Common myeloid progenitor, CD34-positive (primary cell): Measurements from ENCODE around the gene TMEM101.
"Not testable (repeated sequence)": the region's sequence is repeated elsewhere in the genome, so short reads cannot be mapped to it uniquely, and the experiment has no call there.

Experiments
- CTCF ChIA-PET: fragments of 350-600 bp; sonication (Branson Sonifier 250); formaldehyde crosslinking; loops from one replicate; lab custom pipeline; 2021; ENCODE audit warnings: antibody characterized with exemption; lab: Charles Lee
- POLR2A ChIA-PET: fragments of 350-600 bp; sonication (Branson Sonifier 250); formaldehyde crosslinking; loops from one replicate; lab custom pipeline; 2021; ENCODE audit warnings: antibody characterized with exemption; lab: Charles Lee
- DNase-seq, 3 donors: peaks; one replicate each; pipeline versions ENCODE4 v3.0.0 to v3.0.0-alpha.2; 2013
- H3K27ac ChIP-seq, 2 experiments: 1 replicate in 1 of 2; 2 replicates in 1 of 2; pipeline ENCODE4 v1.7.0; 2013; ENCODE audit warnings: inconsistent platforms in 2 of 2, low read length in 2 of 2, mild to moderate bottlenecking in 2 of 2, low read depth in 1 of 2, moderate library complexity in 1 of 2; ENCODE audit not compliant: severe bottlenecking in 2 of 2, insufficient read depth in 1 of 2, poor library complexity in 1 of 2
- H3K27me3 ChIP-seq, 5 experiments: replicated peaks in 2 of 5; 1 replicate in 3 of 5; 2 replicates in 2 of 5; pipeline versions ENCODE4 v1.6.1 to v1.7.0; 2013; ENCODE audit warnings: low read length in 4 of 5, mild to moderate bottlenecking in 2 of 5, moderate library complexity in 2 of 5, inconsistent platforms in 1 of 5; ENCODE audit not compliant: insufficient read depth in 5 of 5, control insufficient read depth in 4 of 5
- H3K36me3 ChIP-seq, 4 experiments: 1 replicate in 2 of 4; 2 replicates in 2 of 4; pipeline versions ENCODE4 v1.6.1 to v1.7.0; 2013; ENCODE audit warnings: low read length in 3 of 4, control low read depth in 1 of 4, mild to moderate bottlenecking in 1 of 4; ENCODE audit not compliant: control insufficient read depth in 4 of 4, insufficient read depth in 4 of 4
- H3K4me1 ChIP-seq, 4 experiments: 1 replicate in 3 of 4; 2 replicates in 1 of 4; pipeline versions ENCODE4 v1.6.1 to v1.7.1; 2013; ENCODE audit warnings: low read length in 3 of 4, mild to moderate bottlenecking in 3 of 4, control low read depth in 1 of 4, inconsistent platforms in 1 of 4, moderate library complexity in 1 of 4; ENCODE audit not compliant: control insufficient read depth in 4 of 4, insufficient read depth in 4 of 4; ENCODE audit errors: control extremely low read depth in 1 of 4
- H3K4me3 ChIP-seq, 7 experiments: 1 replicate in 4 of 7; 2 replicates in 3 of 7; pipeline versions ENCODE4 v1.5.1 to v1.7.0; 2013; ENCODE audit warnings: mild to moderate bottlenecking in 7 of 7, low read length in 6 of 7, moderate library complexity in 6 of 7, inconsistent platforms in 2 of 7, low read depth in 2 of 7, control low read depth in 1 of 7; ENCODE audit not compliant: insufficient read depth in 4 of 7, control insufficient read depth in 1 of 7; ENCODE audit errors: extremely low read depth in 1 of 7
- H3K9me3 ChIP-seq, 5 experiments: 1 replicate in 4 of 5; 2 replicates in 1 of 5; pipeline versions ENCODE4 v1.6.1 to v1.7.1; 2013; ENCODE audit warnings: low read length in 4 of 5, mild to moderate bottlenecking in 2 of 5, inconsistent platforms in 1 of 5, low read depth in 1 of 5, moderate library complexity in 1 of 5; ENCODE audit not compliant: control insufficient read depth in 4 of 5, insufficient read depth in 2 of 5; ENCODE audit errors: control extremely low read depth in 1 of 5
- WGBS: methylation state at CpG from one replicate; pipeline ENCODE4 v1.1.5; 2013; ENCODE audit not compliant: insufficient coverage; 5-methylcytosine and 5-hydroxymethylcytosine counted together

Gene TMEM101

DNA sequence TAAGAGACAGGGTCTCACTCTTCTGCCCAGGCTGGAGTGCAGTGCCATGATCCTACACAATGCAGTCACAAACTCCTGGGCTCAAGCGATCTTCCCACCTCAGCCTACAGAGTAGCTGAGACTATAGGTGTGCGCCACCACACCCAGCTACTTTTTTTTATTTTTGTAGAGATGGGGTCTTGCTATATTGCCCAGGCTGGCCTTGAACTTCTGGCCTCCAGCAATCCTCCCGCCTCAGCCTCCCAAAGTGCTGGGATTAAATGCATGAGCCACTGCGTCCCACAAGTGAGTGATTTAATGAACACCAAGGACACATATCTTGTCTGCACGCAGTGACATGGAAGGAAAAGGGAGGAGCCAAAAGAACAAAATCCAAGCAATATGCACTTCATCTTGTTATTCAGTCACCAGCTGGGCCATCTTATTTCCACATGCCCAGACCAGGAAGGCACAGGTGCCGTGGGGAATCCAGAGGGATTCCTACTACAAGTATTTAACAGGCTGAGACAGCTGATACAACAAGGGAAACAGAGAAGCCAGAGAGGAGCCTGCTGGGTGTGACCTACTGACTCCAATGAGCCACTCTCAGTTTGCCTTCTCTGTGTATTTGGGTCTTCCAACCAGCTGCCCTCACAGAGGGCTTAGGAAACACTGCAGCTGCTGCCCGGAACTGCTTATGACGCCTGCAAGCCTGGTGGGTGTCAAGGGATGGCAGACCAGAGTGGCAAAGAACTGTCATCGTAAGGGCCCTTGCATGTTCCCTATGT lies 34.7 kb upstream of the TMEM101 start:
- POLR2A ChIA-PET: no interaction called here
- Histone ChIP-seq H3K9me3 (no peaks in the 10 kb centered on the region), H3K36me3 (peaks cover 14 to 58% (median 34%) of the 10 kb centered on the region in 4 experiments), H3K27me3 (no peaks in the 10 kb centered on the region), H3K4me3 (no peak overlapping the region), H3K27ac (no peak overlapping the region), H3K4me1 (peaks cover 0 to 8% (median 2%) of the 10 kb centered on the region in 4 experiments)
- no peak for DNase-seq
- CTCF ChIA-PET: interaction anchor here (1.2 to 2.3 kb wide), 4 partner anchors 9 to 23 kb away, joined by 3 to 10 read pairs (median 6); no protein-coding TSS in a partner anchor
- WGBS: 94% methylated on average over 7 of the region's 9 CpGs

DNA sequence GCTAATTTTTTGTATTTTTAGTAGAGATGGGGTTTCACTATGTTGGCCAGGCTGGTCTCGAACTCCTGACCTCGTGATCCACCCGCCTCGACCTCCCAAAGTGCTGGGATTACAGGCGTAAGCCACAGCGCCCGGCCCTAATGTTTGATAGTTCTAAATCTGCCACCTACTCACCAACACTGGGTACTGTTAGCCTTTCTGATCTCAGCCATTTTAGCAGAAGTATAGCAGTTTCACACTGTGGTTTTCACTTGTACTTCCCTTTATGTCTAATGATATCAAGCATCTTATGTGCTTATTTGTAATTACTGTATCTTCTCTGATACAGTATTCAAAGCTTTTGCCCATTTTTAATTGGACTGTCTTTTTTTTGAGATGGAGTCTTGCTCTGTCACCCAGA lies 32.1 kb upstream of the TMEM101 start:
- DNase-seq, CTCF ChIA-PET: not testable (repeated sequence)

DNA sequence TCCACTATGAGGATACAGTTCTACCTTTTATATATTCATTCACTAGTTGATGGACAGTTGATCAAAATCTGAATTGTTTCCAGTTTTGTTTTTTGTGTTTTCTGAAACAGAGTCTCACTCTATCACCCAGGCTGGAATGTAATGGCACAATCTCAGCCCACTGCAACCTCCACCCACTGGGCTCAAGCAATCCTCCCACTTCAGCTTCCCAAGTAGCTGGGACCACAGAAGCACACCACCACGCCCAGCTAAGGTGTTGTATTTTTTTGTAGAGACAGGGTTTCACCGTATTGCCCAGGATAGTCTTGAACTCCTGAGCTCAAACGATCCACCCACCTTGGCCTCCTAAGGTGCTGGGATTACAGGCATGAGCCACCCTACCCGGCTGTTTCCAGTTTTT lies 30.7 kb upstream of the TMEM101 start:
- POLR2A ChIA-PET: no interaction called here

More for the DNA sequence above, 32.1 kb upstream of the TMEM101 start:
- WGBS: 80% methylated on average over 3 of the region's 7 CpGs
- H3K4me3 ChIP-seq, H3K27me3 ChIP-seq, H3K9me3 ChIP-seq, H3K27ac ChIP-seq, H3K4me1 ChIP-seq: not testable (repeated sequence)
- peaks cover 9 to 53% (median 25%) of the 10 kb centered on the region in 4 experiments for H3K36me3 ChIP-seq
- POLR2A ChIA-PET: interaction anchor here (1.1 kb wide), 1 partner anchor 11 kb away, joined by 3 read pairs; no protein-coding TSS in a partner anchor

DNA sequence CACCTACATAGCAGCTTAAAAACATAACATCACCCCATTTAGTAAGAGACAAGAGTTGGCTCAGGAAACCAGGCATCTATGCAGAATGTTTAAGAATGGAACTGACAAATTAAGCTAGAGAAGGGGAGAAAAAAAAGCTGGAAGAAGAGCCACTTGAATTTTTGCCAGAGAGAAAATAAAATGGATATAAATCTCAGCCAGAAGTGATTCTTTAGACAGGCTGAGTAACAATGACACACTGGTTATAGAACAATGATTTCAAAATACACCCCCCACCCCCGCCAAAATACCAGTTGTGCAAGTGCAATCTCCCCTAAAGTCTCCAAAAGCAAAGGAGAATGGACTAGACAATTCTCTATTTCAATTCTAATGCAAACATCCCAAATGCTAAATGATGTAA lies 29.3 kb upstream of the TMEM101 start:
- peaks cover 0 to 2% (median 0%) of the 10 kb centered on the region in 4 experiments for H3K4me1 ChIP-seq
- H3K9me3 ChIP-seq: no peaks in the 10 kb centered on the region
- peaks cover under 1 to 47% (median 14%) of the 10 kb centered on the region in 4 experiments for H3K36me3 ChIP-seq
- H3K27me3 ChIP-seq: no peaks in the 10 kb centered on the region
- no peak overlapping the region for H3K27ac ChIP-seq
- ChIA-PET POLR2A (interaction anchor here (0.6 kb wide), 1 partner anchor 198 kb away, joined by 3 read pairs; no protein-coding TSS in a partner anchor), CTCF (interaction anchor here (0.6 to 3.9 kb wide), 8 partner anchors 12 to 601 kb away, joined by 3 to 15 read pairs (median 6); partner anchors contain the start of gene HDAC5)
- no CpG with 5 or more reads among the region's 1 CpG for WGBS
- no peak for DNase-seq
- H3K4me3 ChIP-seq: no peak overlapping the region

More for the DNA sequence above, 30.7 kb upstream of the TMEM101 start:
- no peaks in the 10 kb centered on the region for H3K27me3 ChIP-seq
- peaks cover 0 to 2% (median 0%) of the 10 kb centered on the region in 4 experiments for H3K4me1 ChIP-seq
- no peaks in the 10 kb centered on the region for H3K9me3 ChIP-seq
- no peak overlapping the region for H3K4me3 ChIP-seq
- peaks cover 7 to 47% (median 17%) of the 10 kb centered on the region in 4 experiments for H3K36me3 ChIP-seq
- no peak overlapping the region for H3K27ac ChIP-seq
- DNase-seq: no peak
- WGBS: no CpG with 5 or more reads among the region's 4 CpGs
- CTCF ChIA-PET: interaction anchor here (1.1 to 2.6 kb wide), 3 partner anchors 31 to 123 kb away, joined by 3 to 8 read pairs (median 3); partner anchors contain the start of gene TMEM101

DNA sequence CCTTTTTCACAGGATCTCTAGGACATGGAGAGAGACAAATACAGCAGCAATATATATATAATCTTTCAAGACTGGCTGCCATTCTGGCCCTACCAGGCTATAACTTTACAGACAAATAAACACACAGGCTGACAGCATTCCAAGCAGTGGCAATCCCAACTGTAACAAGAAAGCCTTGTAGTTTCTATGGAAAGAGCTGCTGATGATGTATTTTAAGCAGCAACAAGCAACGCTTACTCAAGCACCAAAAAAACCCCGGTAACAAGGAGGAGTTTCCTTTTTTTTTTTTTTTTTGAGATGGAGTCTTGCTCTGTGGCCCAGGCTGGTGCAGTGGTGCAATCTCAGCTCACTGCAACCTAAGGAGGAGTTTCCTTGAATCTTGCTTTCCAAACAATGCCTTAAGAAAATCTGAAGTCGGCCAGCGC lies 28.5 kb upstream of the TMEM101 start:
- H3K27me3 ChIP-seq: no peaks in the 10 kb centered on the region
- ChIA-PET CTCF (interaction anchor here (1.0 to 3.9 kb wide), 9 partner anchors 11 to 165 kb away, joined by 3 to 15 read pairs (median 8); partner anchors contain the start of gene PPY), POLR2A (interaction anchor here (0.6 kb wide), 1 partner anchor 197 kb away, joined by 3 read pairs; no protein-coding TSS in a partner anchor)
- peaks cover 0 to 44% (median 13%) of the 10 kb centered on the region in 4 experiments for H3K36me3 ChIP-seq
- no peak for DNase-seq
- peaks cover 0 to 2% (median 0%) of the 10 kb centered on the region in 4 experiments for H3K4me1 ChIP-seq
- no peaks in the 10 kb centered on the region for H3K9me3 ChIP-seq
- no peak overlapping the region for H3K27ac ChIP-seq
- WGBS: 94% methylated on average over 4 of the region's 4 CpGs
- no peak overlapping the region for H3K4me3 ChIP-seq

DNA sequence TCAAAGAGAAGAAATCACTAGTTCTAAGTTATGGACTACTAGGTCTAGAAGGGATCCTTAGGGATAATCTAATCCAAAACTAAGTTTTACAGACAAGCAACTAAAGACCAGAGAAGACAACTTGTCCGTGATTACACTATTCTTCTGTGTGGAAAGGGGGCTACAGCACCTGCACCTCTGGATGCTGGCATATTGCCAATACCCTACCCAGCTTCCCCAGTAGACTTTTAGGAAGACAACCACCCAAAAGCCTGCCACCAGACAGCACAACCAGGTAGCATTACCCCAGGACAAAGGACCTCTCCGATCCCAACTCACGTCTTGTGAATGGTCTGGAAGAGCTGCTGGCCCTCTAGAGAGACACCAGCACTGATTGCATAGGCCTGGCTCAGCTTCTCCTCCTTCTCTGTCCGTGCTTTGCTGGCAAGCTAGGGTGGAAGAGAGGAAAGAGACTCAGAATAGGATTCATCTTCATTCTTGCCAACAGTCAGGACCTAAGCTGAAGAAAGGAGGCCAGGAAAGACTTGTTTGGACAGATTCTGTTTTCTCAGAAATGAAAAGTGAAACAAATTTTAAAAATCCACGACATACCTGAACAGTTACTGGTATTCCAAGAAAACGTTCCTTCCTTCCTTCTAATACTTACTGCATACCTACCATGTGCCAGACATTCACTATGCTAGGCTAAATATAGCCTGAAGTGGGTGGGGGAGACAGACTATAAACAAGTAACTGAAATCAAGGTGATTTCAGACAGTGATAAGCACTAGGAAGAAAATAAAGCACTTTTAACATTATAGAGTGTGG lies 25.3 kb upstream of the TMEM101 start:
- DNase-seq: no peak
- WGBS: 100% methylated on average over 2 of the region's 6 CpGs
- no peaks in the 10 kb centered on the region for H3K27me3 ChIP-seq
- peaks cover 7 to 58% (median 26%) of the 10 kb centered on the region in 4 experiments for H3K36me3 ChIP-seq
- CTCF ChIA-PET: interaction anchor here (1.3 to 1.9 kb wide), 5 partner anchors 10 to 162 kb away, joined by 3 to 10 read pairs (median 5); no protein-coding TSS in a partner anchor
- H3K4me1 ChIP-seq: peaks cover 0 to 2% (median 0%) of the 10 kb centered on the region in 4 experiments
- no peaks in the 10 kb centered on the region for H3K9me3 ChIP-seq
- POLR2A ChIA-PET: interaction anchor here (0.6 kb wide), 1 partner anchor 47 kb away, joined by 3 read pairs; no protein-coding TSS in a partner anchor
- H3K27ac ChIP-seq: no peak overlapping the region
- H3K4me3 ChIP-seq: no peak overlapping the region
